ENCODE measurements around the gene TGFB1. TPM values are rescaled to one million over a fixed set of nuclear protein-coding genes. Genes with fewer than 3 reads are reported as not detected.

Gene TGFB1
- total RNA-seq (100 to 1,000 TPM; 406 to 416 TPM), total RNA-seq (30.7 to 551 (median 92.1) reads per million in 172 experiments)
- 198 TPM for polyA plus RNA-seq (2013, experiment 1 of 2)
- 194 TPM for polyA plus RNA-seq (2013, experiment 2 of 2)

GRCh38 chr19:41353466-41354342, at the start of gene TGFB1:
Gene TGFB1 (minus strand): TSS chr19:41353922. CDS start chr19:41353044, 878 bp downstream.
- Histone ChIP-seq H3K27me3 (ENCODE audit: control insufficient read depth in 1 of 2, insufficient read depth in 2 of 2, low read length in 2 of 2) (no peaks in the 10 kb centered on the region), H3K4me3 (ENCODE audit: low read length) (peak within 1 kb of the TSS; percentile 99), H3K36me3 (ENCODE audit: insufficient read depth, low read length) (no peaks in the 10 kb centered on the region), H3K9me3 (ENCODE audit: control insufficient read depth in 1 of 2, insufficient read depth in 1 of 2, low read length in 2 of 2) (no peaks in the 10 kb centered on the region), H3K4me1 (ENCODE audit: insufficient read depth, low read length) (peaks cover 72% of the 10 kb centered on the region), H3K27ac (ENCODE audit: low read depth in 1 of 2, low read length in 2 of 2) (peak within 1 kb of the TSS; percentile 82 to 94)
- peak within 1 kb of the TSS; percentile 94 for H3K4me3 Mint-ChIP-seq
- H3K36me3 Mint-ChIP-seq (ENCODE audit: low read depth): peaks cover 49% of the 10 kb centered on the region
- H3K27me3 Mint-ChIP-seq: no peaks in the 10 kb centered on the region
- CTCF ChIA-PET: interaction anchor here (1.3 to 4.2 kb wide), 7 partner anchors 10 to 90 kb away, joined by 3 to 30 read pairs (median 17); partner anchors contain the start of genes B9D2 and HNRNPUL1
- POLR2A ChIA-PET: interaction anchor here (0.7 to 9.7 kb wide), 11 partner anchors 9 to 383 kb away, joined by 3 to 148 read pairs (median 16); partner anchors contain the start of genes B9D2, DMAC2 and HNRNPUL1
- DNase-seq (peak; percentile 89 to 98 (median 94)), ATAC-seq (ENCODE audit: poor library complexity) (peak; percentile 60)
- H3K4me1 Mint-ChIP-seq (ENCODE audit: low read depth): peaks cover 81% of the 10 kb centered on the region
- peak; percentile 80 for TF ChIP-seq CTCF (IDR thresholded peaks at IDR 0.05)
- H3K9me3 Mint-ChIP-seq: no peaks in the 10 kb centered on the region
- intact Hi-C loops (cut with DNase I, micrococcal nuclease): loop anchor here (1.0 to 10.0 kb wide), 9 partner anchors 25 to 1389 kb away; partner anchors contain the start of genes BCKDHA (in 1 of the 2), ERICH4 (in 1 of the 2) and EXOSC5 (in 1 of the 2)
- H3K27ac Mint-ChIP-seq: peak within 1 kb of the TSS; percentile 93

- DNase-seq: no peak
- H3K4me3 ChIP-seq (ENCODE audit: low read length): no peak overlapping the region
- ChIA-PET POLR2A (no interaction called here), CTCF (no interaction called here)
- H3K27me3 ChIP-seq (ENCODE audit: control insufficient read depth in 1 of 2, insufficient read depth in 2 of 2, low read length in 2 of 2): no peaks in the 10 kb centered on the region
- ATAC-seq (ENCODE audit: poor library complexity): no peak
- peaks cover 19% of the 10 kb centered on the region for H3K36me3 Mint-ChIP-seq (ENCODE audit: low read depth)
- no peak overlapping the region for H3K27ac ChIP-seq (ENCODE audit: low read depth in 1 of 2, low read length in 2 of 2)
- no peak overlapping the region for H3K27ac Mint-ChIP-seq
- TF ChIP-seq CTCF (IDR thresholded peaks at IDR 0.05): no peak
- H3K4me1 Mint-ChIP-seq (ENCODE audit: low read depth): peaks cover 42% of the 10 kb centered on the region
- no peaks in the 10 kb centered on the region for H3K9me3 ChIP-seq (ENCODE audit: control insufficient read depth in 1 of 2, insufficient read depth in 1 of 2, low read length in 2 of 2)
- H3K36me3 ChIP-seq (ENCODE audit: insufficient read depth, low read length): peaks cover 9% of the 10 kb centered on the region
- H3K27me3 Mint-ChIP-seq: no peaks in the 10 kb centered on the region
- intact Hi-C loops (cut with DNase I, micrococcal nuclease): no loop called here
- H3K9me3 Mint-ChIP-seq: no peaks in the 10 kb centered on the region
- no peak overlapping the region for H3K4me3 Mint-ChIP-seq
- peaks cover 20% of the 10 kb centered on the region for H3K4me1 ChIP-seq (ENCODE audit: insufficient read depth, low read length)
These were observed 48.3 kb upstream of the TGFB1 start for GRCh38 chr19:41402010-41402409.

- intact Hi-C loops (cut with DNase I, micrococcal nuclease): no loop called here
- peaks cover 9% of the 10 kb centered on the region for H3K36me3 ChIP-seq (ENCODE audit: insufficient read depth, low read length)
- ChIA-PET CTCF (no interaction called here), POLR2A (no interaction called here)
- peaks cover 24% of the 10 kb centered on the region for H3K4me1 ChIP-seq (ENCODE audit: insufficient read depth, low read length)
- peak overlapping the region; percentile 31 for H3K4me3 Mint-ChIP-seq
- ATAC-seq (ENCODE audit: poor library complexity) (no peak), DNase-seq (no peak)
- H3K4me3 ChIP-seq (ENCODE audit: low read length): no peak overlapping the region
- no peaks in the 10 kb centered on the region for H3K9me3 ChIP-seq (ENCODE audit: control insufficient read depth in 1 of 2, insufficient read depth in 1 of 2, low read length in 2 of 2)
- H3K9me3 Mint-ChIP-seq: no peaks in the 10 kb centered on the region
- peaks cover 47% of the 10 kb centered on the region for H3K4me1 Mint-ChIP-seq (ENCODE audit: low read depth)
- H3K27me3 ChIP-seq (ENCODE audit: control insufficient read depth in 1 of 2, insufficient read depth in 2 of 2, low read length in 2 of 2): no peaks in the 10 kb centered on the region
- TF ChIP-seq CTCF (IDR thresholded peaks at IDR 0.05): no peak
- no peaks in the 10 kb centered on the region for H3K27me3 Mint-ChIP-seq
- H3K27ac ChIP-seq (ENCODE audit: low read depth in 1 of 2, low read length in 2 of 2): no peak overlapping the region
- no peak overlapping the region for H3K27ac Mint-ChIP-seq
- peaks cover 19% of the 10 kb centered on the region for H3K36me3 Mint-ChIP-seq (ENCODE audit: low read depth)
These were observed 47.8 kb upstream of the TGFB1 start for GRCh38 chr19:41401483-41401882.
